HEK293T (cell line): ENCODE data around the gene MRPL19.

Experiments
- ARNT ChIP-seq: fragments of 450-650 bp; IDR thresholded peaks from 2 replicates; pipeline ENCODE4 v1.6.1; 2017; ENCODE audit warnings: mild to moderate bottlenecking
- BHLHE40 ChIP-seq: fragments of 450-650 bp; IDR thresholded peaks from 2 replicates; pipeline ENCODE4 v1.6.1; 2016; ENCODE audit warnings: mild to moderate bottlenecking, moderate library complexity, borderline replicate concordance
- ELF4 ChIP-seq: fragments of 450-650 bp; IDR thresholded peaks from 2 replicates; pipeline ENCODE4 v1.6.1; 2017; ENCODE audit warnings: antibody characterized with exemption
- FOXA1 ChIP-seq: fragments of 450-650 bp; IDR thresholded peaks from 2 replicates; pipeline ENCODE4 v1.6.1; 2016; ENCODE audit warnings: mild to moderate bottlenecking
- FOXK2 ChIP-seq: fragments of 450-650 bp; IDR thresholded peaks from 2 replicates; pipeline ENCODE4 v1.6.1; 2016; ENCODE audit warnings: mild to moderate bottlenecking
- FOXM1 ChIP-seq: fragments of 450-650 bp; IDR thresholded peaks from 2 replicates; pipeline ENCODE4 v1.6.1; 2017; ENCODE audit warnings: mild to moderate bottlenecking, borderline replicate concordance
- NFRKB ChIP-seq: fragments of 450-650 bp; IDR thresholded peaks from 2 replicates; pipeline ENCODE4 v1.6.1; 2016; ENCODE audit warnings: mild to moderate bottlenecking, moderate library complexity
- PKNOX1 ChIP-seq: fragments of 450-650 bp; IDR thresholded peaks from 2 replicates; pipeline ENCODE4 v1.6.1; 2016
- SP1 ChIP-seq: fragments of 450-650 bp; IDR thresholded peaks from 2 replicates; pipeline ENCODE4 v1.6.1; 2017
- SUZ12 ChIP-seq: fragments of 450-650 bp; IDR thresholded peaks from 2 replicates; pipeline ENCODE4 v1.6.1; 2016; ENCODE audit warnings: mild to moderate bottlenecking
- ZNF384 ChIP-seq: fragments of 450-650 bp; IDR thresholded peaks from 2 replicates; pipeline ENCODE4 v1.6.1; 2016

- TF ChIP-seq PKNOX1 (no peak), NFRKB (no peak), SUZ12 (no peak), ARNT (no peak), ELF4 (no peak), BHLHE40 (no peak), FOXK2 (no peak), FOXM1 (no peak), SP1 (no peak), FOXA1 (no peak), ZNF384 (no peak)
Measured at GRCh38 chr2:75622500-75622899, 24.1 kb upstream of the MRPL19 start.
